Stomach smooth muscle (tissue), 2 donors: ENCODE results near the gene LEFTY2.

Experiments used
- H3K27ac ChIP-seq: one replicate; pipeline ENCODE4 v1.7.0; 2013; ENCODE audit warnings: mild to moderate bottlenecking, low read length, inconsistent platforms
- H3K27me3 ChIP-seq, 2 donors: one replicate each; pipeline ENCODE4 v1.7.0; 2013; ENCODE audit warnings: low read length in 2 of 2; ENCODE audit not compliant: insufficient read depth in 2 of 2, control insufficient read depth in 1 of 2
- H3K36me3 ChIP-seq, 2 donors: one replicate each; pipeline ENCODE4 v1.7.0; 2013; ENCODE audit warnings: low read length in 2 of 2; ENCODE audit not compliant: control insufficient read depth in 2 of 2, insufficient read depth in 2 of 2
- H3K4me1 ChIP-seq: one replicate; pipeline ENCODE4 v1.7.0; 2013; ENCODE audit warnings: low read length; ENCODE audit not compliant: control insufficient read depth, insufficient read depth
- H3K4me3 ChIP-seq, 2 donors: one replicate each; pipeline ENCODE4 v1.7.0; 2013; ENCODE audit warnings: low read length in 2 of 2
- H3K9ac ChIP-seq, 2 donors: one replicate each; pipeline ENCODE4 v1.7.0; 2013; ENCODE audit warnings: low read length in 2 of 2, mild to moderate bottlenecking in 1 of 2
- H3K9me3 ChIP-seq, 2 donors: one replicate each; pipeline ENCODE4 v1.7.0; 2013; ENCODE audit warnings: low read length in 2 of 2; ENCODE audit not compliant: control insufficient read depth in 2 of 2
- donor health status: healthy.
- donor health status: Pancreatic carcinoma.

Gene LEFTY2

DNA sequence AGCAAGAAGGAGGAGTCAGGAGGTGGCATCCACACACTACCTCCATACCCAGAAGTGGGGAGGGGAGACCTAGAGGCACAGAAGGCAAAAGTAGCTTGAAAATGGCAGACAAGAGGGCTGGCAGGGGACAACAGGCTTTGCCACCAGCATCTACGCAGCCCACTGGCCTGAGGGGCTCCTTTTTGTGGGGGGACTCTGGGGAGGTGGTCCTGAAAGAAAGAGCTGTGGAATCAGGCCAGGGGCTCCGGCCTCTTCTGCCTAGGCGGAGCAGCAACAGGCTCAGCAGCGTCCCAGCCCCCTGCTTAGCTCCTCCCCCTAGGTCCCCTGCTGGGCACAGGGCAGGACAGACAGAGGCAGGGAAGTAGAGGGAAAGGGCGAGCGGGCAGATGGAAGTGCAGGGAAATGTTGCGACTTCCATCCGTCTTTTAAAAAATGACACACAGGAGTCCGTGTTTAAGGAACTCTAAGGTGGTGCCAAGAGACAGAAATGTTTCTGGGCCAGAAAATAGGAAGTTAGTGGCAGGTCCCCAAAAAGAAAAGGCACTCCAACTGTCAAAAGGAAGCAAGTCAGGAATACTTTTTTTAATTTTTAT lies 10.0 kb upstream of the LEFTY2 start:
- Histone ChIP-seq H3K4me1 (no peaks in the 10 kb centered on the region), H3K9me3 (no peaks in the 10 kb centered on the region), H3K27ac (no peak overlapping the region), H3K4me3 (no peak overlapping the region), H3K36me3 (no peaks in the 10 kb centered on the region), H3K9ac (no peak overlapping the region), H3K27me3 (peaks cover 4% of the 10 kb centered on the region in 2 donors)

DNA sequence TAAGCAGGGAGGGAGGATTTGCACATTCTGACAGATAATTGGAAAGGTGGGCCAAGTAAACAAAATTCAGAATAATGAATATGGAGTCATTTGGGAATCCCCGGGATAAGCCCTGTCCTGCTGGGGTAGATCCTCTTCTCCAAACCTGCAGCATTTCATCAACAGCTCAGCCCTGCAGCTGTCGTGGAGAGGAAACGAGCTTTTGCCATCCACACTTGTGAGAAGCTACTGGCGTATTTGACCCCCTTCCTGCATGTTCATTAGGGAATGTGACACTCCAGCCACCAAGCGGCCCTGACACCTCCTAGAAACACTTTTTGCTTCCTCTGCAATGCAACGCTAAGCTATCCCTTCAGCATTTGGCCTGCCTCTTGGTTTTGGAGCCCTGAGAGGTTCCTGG lies 8.0 kb upstream of the LEFTY2 start:
- Histone ChIP-seq H3K27ac (no peak overlapping the region), H3K9ac (no peak overlapping the region), H3K4me1 (no peaks in the 10 kb centered on the region), H3K27me3 (peaks cover 2 to 4% of the 10 kb centered on the region in 2 donors), H3K4me3 (no peak overlapping the region), H3K36me3 (no peaks in the 10 kb centered on the region), H3K9me3 (no peaks in the 10 kb centered on the region)

GRCh38 chr1:225946803-225947202 lies 5.8 kb upstream of the LEFTY2 start:
- no peaks in the 10 kb centered on the region for H3K36me3 ChIP-seq
- peaks cover 2 to 4% of the 10 kb centered on the region in 2 donors for H3K27me3 ChIP-seq
- H3K4me1 ChIP-seq: peaks cover 2% of the 10 kb centered on the region
- no peak overlapping the region for H3K4me3 ChIP-seq
- H3K9me3 ChIP-seq: no peaks in the 10 kb centered on the region
- H3K9ac ChIP-seq: no peak overlapping the region
- H3K27ac ChIP-seq: no peak overlapping the region

DNA sequence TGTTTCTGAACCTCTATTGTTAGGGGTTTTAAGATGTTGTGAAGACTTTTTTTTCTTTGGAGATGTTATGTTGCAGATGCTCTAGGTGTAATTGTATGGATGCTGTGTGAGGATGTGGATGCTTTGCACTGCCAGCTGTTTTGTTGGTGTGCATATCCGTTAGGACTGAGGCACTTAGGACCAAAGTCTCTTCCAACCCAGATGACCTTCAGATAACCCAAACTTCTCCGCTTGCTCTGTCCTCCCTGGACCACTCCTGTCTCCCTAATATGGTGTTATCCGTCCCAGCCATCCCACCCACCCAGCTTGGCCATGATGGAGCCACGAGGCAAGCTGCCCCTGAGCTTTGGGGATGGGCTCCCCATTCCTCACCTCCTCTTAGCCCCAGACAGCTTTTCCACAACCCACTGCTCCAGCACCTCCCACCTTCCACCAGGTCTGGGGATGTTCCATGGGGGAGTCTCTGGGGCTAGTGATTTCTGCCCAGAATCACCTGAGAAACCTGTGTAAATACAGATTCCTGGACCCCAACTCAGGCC lies 5.1 kb upstream of the LEFTY2 start:
- H3K36me3 ChIP-seq: no peaks in the 10 kb centered on the region
- peaks cover 2 to 4% of the 10 kb centered on the region in 2 donors for H3K27me3 ChIP-seq
- no peak overlapping the region for H3K9ac ChIP-seq
- no peaks in the 10 kb centered on the region for H3K9me3 ChIP-seq
- no peak overlapping the region for H3K4me3 ChIP-seq
- H3K27ac ChIP-seq: no peak overlapping the region
- peaks cover 5% of the 10 kb centered on the region for H3K4me1 ChIP-seq

DNA sequence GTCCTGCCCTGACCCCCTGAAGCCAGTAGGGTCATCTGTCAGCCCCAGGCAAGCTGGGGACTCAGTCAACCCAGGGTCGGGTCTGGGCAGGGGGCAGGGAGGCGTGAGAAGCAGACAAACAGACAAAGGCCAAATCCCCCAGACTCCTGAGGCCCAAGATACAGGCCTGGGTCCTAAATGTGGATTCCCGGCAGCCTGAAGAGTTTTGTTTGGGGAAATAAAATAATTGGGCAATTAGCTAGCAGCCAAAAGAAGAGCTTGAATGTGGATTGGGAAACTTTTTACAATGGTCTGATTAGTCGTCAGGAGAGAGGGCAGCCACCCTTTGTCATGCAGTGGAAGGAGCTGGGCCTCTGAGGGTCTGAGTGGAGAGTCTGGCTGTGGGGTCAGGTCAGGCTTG lies 4.5 kb upstream of the LEFTY2 start:
- no peak overlapping the region for H3K9ac ChIP-seq
- no peaks in the 10 kb centered on the region for H3K36me3 ChIP-seq
- no peak overlapping the region for H3K27ac ChIP-seq
- H3K9me3 ChIP-seq: no peaks in the 10 kb centered on the region
- peaks cover 0 to 4% of the 10 kb centered on the region in 2 donors for H3K27me3 ChIP-seq
- peaks cover 10% of the 10 kb centered on the region for H3K4me1 ChIP-seq
- no peak overlapping the region for H3K4me3 ChIP-seq

DNA sequence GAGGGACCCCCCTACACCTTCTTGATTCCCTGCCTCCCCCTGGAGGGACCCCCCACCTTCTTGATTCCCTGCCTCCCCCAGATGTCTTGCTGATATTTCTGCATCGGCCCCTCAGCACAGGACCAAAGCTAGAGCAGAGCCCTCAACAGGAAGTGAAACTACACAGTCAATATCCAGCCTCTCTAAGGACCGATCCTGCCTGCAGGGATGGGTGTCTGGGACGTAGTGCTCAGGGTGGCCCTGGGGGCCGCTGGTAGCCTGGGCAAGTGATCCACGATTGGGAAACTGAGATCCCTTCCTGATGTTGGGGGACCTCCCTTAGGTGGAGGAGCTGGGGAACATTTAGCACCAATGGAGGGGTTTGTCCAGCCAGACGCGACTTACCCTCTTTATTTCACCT lies 3.9 kb upstream of the LEFTY2 start:
- H3K4me3 ChIP-seq: no peak overlapping the region
- no peaks in the 10 kb centered on the region for H3K9me3 ChIP-seq
- no peaks in the 10 kb centered on the region for H3K36me3 ChIP-seq
- peaks cover 13% of the 10 kb centered on the region for H3K4me1 ChIP-seq
- H3K27ac ChIP-seq: no peak overlapping the region
- H3K9ac ChIP-seq: no peak overlapping the region
- no peaks in the 10 kb centered on the region for H3K27me3 ChIP-seq

- no peaks in the 10 kb centered on the region for H3K9me3 ChIP-seq
- no peaks in the 10 kb centered on the region for H3K36me3 ChIP-seq
- peaks cover 13% of the 10 kb centered on the region for H3K4me1 ChIP-seq
- H3K4me3 ChIP-seq: no peak overlapping the region
- H3K27ac ChIP-seq: no peak overlapping the region
- no peaks in the 10 kb centered on the region for H3K27me3 ChIP-seq
- H3K9ac ChIP-seq: no peak overlapping the region
Observed at GRCh38 chr1:225944387-225944786, 3.4 kb upstream of the LEFTY2 start.

DNA sequence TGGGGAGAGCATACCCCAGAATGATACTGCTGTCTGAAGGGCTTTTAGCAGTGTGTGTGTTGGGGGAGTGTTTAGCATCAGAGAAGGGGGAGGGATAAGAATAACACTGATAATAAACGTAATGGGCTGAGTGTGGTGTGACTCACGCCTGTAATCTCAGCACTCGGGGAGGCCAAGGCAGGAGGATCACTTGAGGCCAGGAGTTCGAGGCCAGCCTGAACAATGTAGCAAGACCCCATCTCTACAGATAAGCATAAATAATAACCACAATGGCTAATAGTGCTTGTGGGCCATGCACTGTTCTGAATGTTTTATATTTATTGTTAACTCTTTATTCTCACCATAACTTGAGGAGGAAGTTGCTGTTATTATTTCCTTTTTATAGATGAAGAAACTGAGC lies 2.6 kb upstream of the LEFTY2 start:
- Histone ChIP-seq H3K9ac (no peak overlapping the region), H3K27me3 (no peaks in the 10 kb centered on the region), H3K36me3 (no peaks in the 10 kb centered on the region), H3K27ac (no peak overlapping the region), H3K4me1 (peaks cover 13% of the 10 kb centered on the region), H3K9me3 (no peaks in the 10 kb centered on the region), H3K4me3 (no peak overlapping the region)

DNA sequence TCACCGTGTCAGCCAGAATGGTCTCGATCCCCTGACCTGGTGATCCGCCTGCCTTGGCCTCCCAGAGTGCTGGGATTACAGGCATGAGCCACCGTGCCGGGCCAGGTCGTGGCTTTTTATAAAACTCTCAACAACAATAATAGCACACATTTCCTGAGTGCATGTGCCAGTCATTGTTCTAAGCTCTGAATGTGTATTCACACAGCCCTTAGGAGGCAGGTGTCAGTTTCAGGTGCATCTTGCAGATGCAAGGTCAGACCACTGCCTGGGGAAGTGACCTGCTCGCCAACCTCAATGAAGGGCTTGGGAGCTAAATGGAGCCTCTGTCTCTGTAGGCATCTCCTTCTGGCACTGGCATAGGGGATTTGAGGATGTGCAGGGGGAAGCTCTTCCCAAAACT lies 1.6 kb upstream of the LEFTY2 start:
- H3K4me3 ChIP-seq: no peak overlapping the region
- no peaks in the 10 kb centered on the region for H3K36me3 ChIP-seq
- H3K27me3 ChIP-seq: no peaks in the 10 kb centered on the region
- peaks cover 13% of the 10 kb centered on the region for H3K4me1 ChIP-seq
- H3K9ac ChIP-seq: no peak overlapping the region
- H3K9me3 ChIP-seq: no peaks in the 10 kb centered on the region
- no peak overlapping the region for H3K27ac ChIP-seq

- no peak overlapping the region for H3K4me3 ChIP-seq
- no peaks in the 10 kb centered on the region for H3K36me3 ChIP-seq
- no peak overlapping the region for H3K9ac ChIP-seq
- no peak overlapping the region for H3K27ac ChIP-seq
- no peaks in the 10 kb centered on the region for H3K9me3 ChIP-seq
- peaks cover 13% of the 10 kb centered on the region for H3K4me1 ChIP-seq
- no peaks in the 10 kb centered on the region for H3K27me3 ChIP-seq
Observed at GRCh38 chr1:225941942-225942222, 862 bp upstream of the LEFTY2 start.

DNA sequence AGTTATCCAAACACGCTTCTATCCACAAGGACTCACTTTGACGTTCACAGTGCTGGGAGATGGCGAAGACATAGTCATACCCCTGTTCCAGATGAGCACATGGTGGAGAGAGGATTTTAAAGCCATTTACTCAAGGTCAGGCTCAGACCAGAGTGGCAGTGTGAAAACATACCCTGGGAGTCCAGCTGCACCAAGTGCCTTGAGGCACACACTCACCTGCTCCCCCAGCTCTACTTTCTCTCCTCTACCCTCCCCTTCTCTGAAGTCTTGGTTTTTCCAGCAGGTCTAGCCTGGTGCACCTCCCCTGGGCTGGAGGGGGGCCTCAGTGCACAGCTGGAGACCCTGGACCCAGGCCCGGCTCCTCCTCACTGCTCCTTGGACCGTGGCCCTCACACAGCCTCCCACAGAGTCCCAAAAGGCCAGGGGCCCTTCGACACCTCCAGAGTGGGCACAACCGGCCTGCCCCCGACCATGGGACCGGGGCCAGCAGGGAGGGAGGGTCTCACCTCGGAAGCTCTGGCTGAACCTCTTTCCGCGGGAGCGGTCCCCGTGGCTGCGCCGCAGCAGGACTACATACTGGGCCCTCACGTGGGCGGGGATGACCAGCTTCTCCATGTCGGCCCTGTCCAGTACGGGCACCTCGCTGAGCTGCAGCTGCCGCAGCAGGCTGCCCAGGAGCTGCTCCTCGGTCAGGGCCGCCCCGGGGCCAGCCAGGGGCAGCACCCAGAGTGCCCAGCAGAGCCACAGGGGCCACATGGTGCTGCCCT lies 452 bp downstream of the LEFTY2 start:
- peaks cover 13% of the 10 kb centered on the region for H3K4me1 ChIP-seq
- no peaks in the 10 kb centered on the region for H3K27me3 ChIP-seq
- no peak overlapping the region for H3K4me3 ChIP-seq
- no peak overlapping the region for H3K27ac ChIP-seq
- no peak overlapping the region for H3K9ac ChIP-seq
- H3K36me3 ChIP-seq: no peaks in the 10 kb centered on the region
- H3K9me3 ChIP-seq: no peaks in the 10 kb centered on the region
